ENCODE measurements around the gene THSD8. TPM values are rescaled to one million over a fixed set of nuclear protein-coding genes. Genes with fewer than 3 reads are reported as not detected.

THSD8 gene
- total RNA-seq, 1 donor from 2014 or later: not detected

- intact Hi-C loops (cut with DNase I): no loop called here
These were observed 32.1 kb downstream of the THSD8 start for GRCh38 chr19:12833738-12834565.

GRCh38 chr19:12834566-12834943 lies 32.7 kb downstream of the THSD8 start, which contains the start of gene RTBDN:
Gene RTBDN, minus strand, starts transcription at chr19:12834579. Its CDS starts 4,600 bp downstream, at chr19:12829979.
- peaks cover 35% of the 10 kb centered on the region for H3K27me3 ChIP-seq
- H3K4me3 ChIP-seq: peak within 1 kb of the TSS; percentile 41 to 43
- H3K27ac ChIP-seq: no peak within 1 kb of the TSS
- H3K4me1 ChIP-seq: peaks cover 26% of the 10 kb centered on the region
- intact Hi-C loops (cut with DNase I): no loop called here
- no peaks in the 10 kb centered on the region for H3K36me3 ChIP-seq
- H3K9me3 ChIP-seq: no peaks in the 10 kb centered on the region
- no peak for DNase-seq (ENCODE audit: extremely low spot score in 2 of 2)
- TF ChIP-seq POLR2AphosphoS5 (IDR thresholded peaks at IDR 0.05; ENCODE audit: insufficient read depth in 1 of 2, low read depth in 1 of 2): no peak
- no peak for TF ChIP-seq POLR2A (IDR thresholded peaks at IDR 0.05)
- no peak for TF ChIP-seq CTCF (IDR thresholded peaks at IDR 0.05)

More at GRCh38 chr19:12833738-12834565, 32.1 kb downstream of the THSD8 start:
- DNase-seq (ENCODE audit: extremely low spot score in 2 of 2): no peak
- H3K4me3 ChIP-seq: peak overlapping the region; percentile 41 to 43
- peaks cover 33% of the 10 kb centered on the region for H3K27me3 ChIP-seq
- no peaks in the 10 kb centered on the region for H3K9me3 ChIP-seq
- peaks cover 22% of the 10 kb centered on the region for H3K4me1 ChIP-seq
- H3K27ac ChIP-seq: no peak overlapping the region
- TF ChIP-seq CTCF (IDR thresholded peaks at IDR 0.05): no peak
- no peak for TF ChIP-seq POLR2A (IDR thresholded peaks at IDR 0.05)
- TF ChIP-seq POLR2AphosphoS5 (IDR thresholded peaks at IDR 0.05; ENCODE audit: insufficient read depth in 1 of 2, low read depth in 1 of 2): no peak
- H3K36me3 ChIP-seq: no peaks in the 10 kb centered on the region

GRCh38 chr19:12834976-12835757 lies 33.3 kb downstream of the THSD8 start:
- peaks cover 26% of the 10 kb centered on the region for H3K4me1 ChIP-seq
- intact Hi-C loops (cut with DNase I): no loop called here
- peaks cover 38% of the 10 kb centered on the region for H3K27me3 ChIP-seq
- no peak overlapping the region for H3K27ac ChIP-seq
- H3K4me3 ChIP-seq: no peak overlapping the region
- H3K9me3 ChIP-seq: no peaks in the 10 kb centered on the region
- DNase-seq (ENCODE audit: extremely low spot score in 2 of 2): no peak
- TF ChIP-seq CTCF (IDR thresholded peaks at IDR 0.05): no peak
- no peaks in the 10 kb centered on the region for H3K36me3 ChIP-seq

GRCh38 chr19:12836529-12836863 lies 34.6 kb downstream of the THSD8 start:
- DNase-seq (ENCODE audit: extremely low spot score in 2 of 2): no peak
- intact Hi-C loops (cut with DNase I): no loop called here
- Histone ChIP-seq H3K27me3 (peaks cover 51% of the 10 kb centered on the region), H3K27ac (no peak overlapping the region), H3K4me3 (no peak overlapping the region), H3K4me1 (peaks cover 26% of the 10 kb centered on the region), H3K36me3 (no peaks in the 10 kb centered on the region), H3K9me3 (no peaks in the 10 kb centered on the region)
- TF ChIP-seq POLR2AphosphoS5 (IDR thresholded peaks at IDR 0.05; ENCODE audit: insufficient read depth in 1 of 2, low read depth in 1 of 2): no peak
- no peak for TF ChIP-seq CTCF (IDR thresholded peaks at IDR 0.05)
- TF ChIP-seq POLR2A (IDR thresholded peaks at IDR 0.05): no peak

GRCh38 chr19:12837225-12837624 lies 35.4 kb downstream of the THSD8 start:
- TF ChIP-seq POLR2AphosphoS5 (IDR thresholded peaks at IDR 0.05; ENCODE audit: insufficient read depth in 1 of 2, low read depth in 1 of 2): no peak
- TF ChIP-seq CTCF (IDR thresholded peaks at IDR 0.05): no peak
- no peak for TF ChIP-seq POLR2A (IDR thresholded peaks at IDR 0.05)
- H3K9me3 ChIP-seq: no peaks in the 10 kb centered on the region
- no peak for DNase-seq (ENCODE audit: extremely low spot score in 2 of 2)
- H3K27ac ChIP-seq: no peak overlapping the region
- H3K27me3 ChIP-seq: peaks cover 51% of the 10 kb centered on the region
- H3K4me1 ChIP-seq: peaks cover 26% of the 10 kb centered on the region
- intact Hi-C loops (cut with DNase I): no loop called here
- H3K36me3 ChIP-seq: no peaks in the 10 kb centered on the region
- H3K4me3 ChIP-seq: no peak overlapping the region

Data from vagina (tissue), 2 donors.